ENCODE data around the gene ITIH5. TPM values are rescaled to one million over a fixed set of nuclear protein-coding genes. Genes with fewer than 3 reads are reported as not detected.
A peak's percentile ranks its signal among the peaks of the same experiment; 100 is the strongest.

Gene ITIH5
- polyA plus RNA-seq, 4 donors, result 0.54 to 5.8 (median 2.4) TPM

DNA sequence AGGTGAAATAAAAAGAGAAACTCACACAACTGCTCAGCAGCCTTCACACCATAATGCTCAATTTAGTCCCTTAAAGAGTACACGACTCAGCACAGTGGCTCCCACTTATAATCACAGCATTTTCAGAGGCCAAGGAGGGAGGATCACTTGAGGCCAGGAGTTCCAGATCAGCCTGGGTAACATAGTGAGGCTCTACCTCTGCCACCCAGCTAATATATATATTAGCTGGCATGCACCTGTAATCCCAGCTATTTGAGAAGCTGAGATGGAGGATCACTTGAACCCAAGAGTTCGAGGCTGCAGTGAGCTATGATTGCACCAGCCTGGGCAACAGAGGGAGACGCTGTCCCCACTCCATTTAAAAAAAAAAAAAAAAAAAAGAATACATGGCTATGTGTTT lies 38.6 kb upstream of the ITIH5 start:
- no peaks in the 10 kb centered on the region for H3K36me3 ChIP-seq (ENCODE audit: control insufficient read depth in 3 of 3, insufficient read depth in 2 of 3, low read depth in 1 of 3, low read length in 3 of 3)
- H3K4me3 ChIP-seq (ENCODE audit: low read depth in 1 of 3, low read length in 3 of 3), result no peak overlapping the region
- H3K9me3 ChIP-seq (ENCODE audit: control insufficient read depth in 2 of 2, insufficient read depth in 1 of 2, low read depth in 1 of 2, low read length in 1 of 2), result no peaks in the 10 kb centered on the region
- WGBS, 3 donors, result 79 to 88% (median 86%) methylated on average over 3 of the region's 3 CpGs
- DNase-seq (no peak), FAIRE-seq (no peak)
- no peak overlapping the region for H3K27ac ChIP-seq (ENCODE audit: low read depth in 1 of 3, low read length in 2 of 3)
- H3K27me3 ChIP-seq (ENCODE audit: control insufficient read depth in 3 of 3, insufficient read depth in 3 of 3, low read length in 3 of 3), result peaks cover 0 to 11% (median 0%) of the 10 kb centered on the region in 3 donors
- no peaks in the 10 kb centered on the region for H3K4me1 ChIP-seq (ENCODE audit: control insufficient read depth in 3 of 3, insufficient read depth in 2 of 3, low read depth in 1 of 3, low read length in 2 of 3)

DNA sequence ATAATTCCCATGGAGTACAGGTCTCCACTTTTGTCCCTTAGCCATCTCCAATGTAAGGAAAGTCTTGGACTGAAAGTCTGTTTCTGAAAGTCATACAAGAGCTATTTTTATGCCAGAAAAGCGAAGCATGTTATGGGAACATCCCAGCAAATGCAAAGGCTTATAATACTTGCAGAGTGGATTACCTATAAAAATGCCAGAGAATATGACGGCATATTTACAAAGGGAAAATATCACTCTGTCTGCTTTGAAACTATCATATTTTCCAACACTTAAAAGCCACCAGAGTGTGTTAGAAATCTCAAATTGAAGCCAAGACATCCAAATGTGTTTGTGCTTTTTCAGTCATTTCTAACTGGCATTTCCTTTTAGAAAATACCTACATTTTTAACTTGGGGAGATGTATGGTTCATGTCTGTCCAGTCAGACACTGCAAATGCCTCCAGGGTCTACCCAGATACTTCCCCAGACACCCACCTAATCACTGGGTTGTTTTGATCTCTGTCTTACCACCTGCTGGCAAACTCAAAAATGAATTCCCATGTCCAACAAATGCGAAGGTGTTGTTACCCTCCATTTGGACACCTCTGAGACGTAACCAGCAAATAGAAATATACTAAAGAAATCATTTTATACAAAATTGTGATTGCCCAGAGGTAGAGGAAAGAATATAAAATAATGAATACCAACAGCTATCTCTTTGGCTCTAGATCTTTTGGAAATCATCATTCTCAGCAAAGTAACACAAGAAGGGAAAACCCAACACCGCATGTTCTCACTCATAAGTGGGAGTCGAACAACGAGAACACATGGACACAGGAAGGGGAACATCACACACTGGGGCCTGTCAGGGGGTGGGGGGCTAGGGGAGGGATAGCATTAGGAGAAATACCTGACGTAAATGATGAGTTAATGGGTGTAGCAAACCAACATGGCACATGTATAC lies 37.6 kb upstream of the ITIH5 start:
- H3K27ac ChIP-seq (ENCODE audit: low read depth in 1 of 3, low read length in 2 of 3), result no peak overlapping the region
- WGBS, 3 donors, result 84 to 89% (median 86%) methylated on average over 8 of the region's 8 CpGs
- no peaks in the 10 kb centered on the region for H3K9me3 ChIP-seq (ENCODE audit: control insufficient read depth in 2 of 2, insufficient read depth in 1 of 2, low read depth in 1 of 2, low read length in 1 of 2)
- H3K4me3 ChIP-seq (ENCODE audit: low read depth in 1 of 3, low read length in 3 of 3), result no peak overlapping the region
- no peak for DNase-seq
- no peaks in the 10 kb centered on the region for H3K4me1 ChIP-seq (ENCODE audit: control insufficient read depth in 3 of 3, insufficient read depth in 2 of 3, low read depth in 1 of 3, low read length in 2 of 3)
- FAIRE-seq, result no peak
- H3K27me3 ChIP-seq (ENCODE audit: control insufficient read depth in 3 of 3, insufficient read depth in 3 of 3, low read length in 3 of 3), result peaks cover 0 to 11% (median 0%) of the 10 kb centered on the region in 3 donors
- H3K36me3 ChIP-seq (ENCODE audit: control insufficient read depth in 3 of 3, insufficient read depth in 2 of 3, low read depth in 1 of 3, low read length in 3 of 3), result no peaks in the 10 kb centered on the region

DNA sequence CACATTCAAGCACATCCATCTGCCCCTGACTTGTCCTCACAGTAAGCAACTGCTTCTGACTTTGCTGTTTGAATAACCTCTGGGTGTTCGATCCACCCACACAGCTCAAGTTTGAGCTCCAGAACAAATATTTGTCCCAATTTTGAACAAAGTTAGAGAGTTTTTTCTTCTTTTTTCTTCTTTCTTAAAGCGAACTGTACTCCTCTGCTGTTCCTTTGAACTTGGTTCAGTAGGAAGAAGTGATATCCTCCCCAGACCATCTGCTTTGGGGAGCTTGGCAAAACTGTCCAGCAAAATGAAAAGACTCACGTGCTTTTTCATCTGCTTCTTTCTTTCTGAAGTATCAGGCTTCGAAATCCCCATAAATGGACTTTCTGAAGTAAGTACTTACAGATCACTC lies 36.4 kb upstream of the ITIH5 start, which contains the start of gene ITIH2:
ITIH2 (plus strand) TSS at position 177 of the 400 bp plus-strand sequence; CDS start at position 296, 119 bp downstream.
- WGBS, 3 donors, result 45 to 66% (median 46%) methylated on average over 4 of the region's 4 CpGs

DNA sequence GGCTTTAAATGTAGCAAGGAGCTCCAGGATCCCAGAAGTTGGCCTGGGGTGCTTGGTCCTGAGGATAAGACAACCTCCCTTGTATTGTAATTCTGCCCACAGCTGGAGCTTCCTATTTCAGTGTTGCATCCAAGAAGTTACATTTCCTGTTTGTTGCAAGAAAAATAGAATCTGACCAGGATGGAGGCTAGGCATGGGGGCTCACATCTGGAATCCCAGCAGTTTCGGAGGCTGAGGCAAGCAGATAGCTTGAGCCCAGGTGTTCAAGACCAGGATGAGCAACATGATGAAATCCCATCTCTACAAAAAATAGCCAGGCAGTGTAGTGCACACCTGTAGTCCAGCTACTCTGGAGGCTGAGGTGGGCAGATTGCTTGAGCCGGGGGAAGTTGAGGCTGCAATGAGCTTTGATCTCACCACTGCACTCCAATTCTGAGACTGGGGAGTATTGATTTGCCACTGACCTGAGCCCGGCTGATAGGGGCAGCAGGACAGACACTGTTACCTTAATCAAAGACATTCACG lies 35.6 kb upstream of the ITIH5 start:
- H3K27ac ChIP-seq (ENCODE audit: low read depth in 1 of 3, low read length in 2 of 3), result no peak overlapping the region
- H3K27me3 ChIP-seq (ENCODE audit: control insufficient read depth in 3 of 3, insufficient read depth in 3 of 3, low read length in 3 of 3), result peaks cover 0 to 11% (median 0%) of the 10 kb centered on the region in 3 donors
- H3K9me3 ChIP-seq (ENCODE audit: control insufficient read depth in 2 of 2, insufficient read depth in 1 of 2, low read depth in 1 of 2, low read length in 1 of 2), result no peaks in the 10 kb centered on the region
- no peaks in the 10 kb centered on the region for H3K4me1 ChIP-seq (ENCODE audit: control insufficient read depth in 3 of 3, insufficient read depth in 2 of 3, low read depth in 1 of 3, low read length in 2 of 3)
- 71 to 80% (median 80%) methylated on average over 4 of the region's 4 CpGs for WGBS, 3 donors
- no peak for DNase-seq
- FAIRE-seq, result no peak
- H3K36me3 ChIP-seq (ENCODE audit: control insufficient read depth in 3 of 3, insufficient read depth in 2 of 3, low read depth in 1 of 3, low read length in 3 of 3), result no peaks in the 10 kb centered on the region
- no peak overlapping the region for H3K4me3 ChIP-seq (ENCODE audit: low read depth in 1 of 3, low read length in 3 of 3)

More for the DNA sequence above, 36.4 kb upstream of the ITIH5 start, which contains the start of gene ITIH2:
- Histone ChIP-seq H3K27me3 (ENCODE audit: control insufficient read depth in 3 of 3, insufficient read depth in 3 of 3, low read length in 3 of 3) (peaks cover 0 to 11% (median 0%) of the 10 kb centered on the region in 3 donors), H3K9me3 (ENCODE audit: control insufficient read depth in 2 of 2, insufficient read depth in 1 of 2, low read depth in 1 of 2, low read length in 1 of 2) (no peaks in the 10 kb centered on the region), H3K27ac (ENCODE audit: low read depth in 1 of 3, low read length in 2 of 3) (no peak within 1 kb of the TSS), H3K4me3 (ENCODE audit: low read depth in 1 of 3, low read length in 3 of 3) (no peak within 1 kb of the TSS), H3K36me3 (ENCODE audit: control insufficient read depth in 3 of 3, insufficient read depth in 2 of 3, low read depth in 1 of 3, low read length in 3 of 3) (no peaks in the 10 kb centered on the region), H3K4me1 (ENCODE audit: control insufficient read depth in 3 of 3, insufficient read depth in 2 of 3, low read depth in 1 of 3, low read length in 2 of 3) (no peaks in the 10 kb centered on the region)
- no peak for FAIRE-seq
- DNase-seq, result no peak

DNA sequence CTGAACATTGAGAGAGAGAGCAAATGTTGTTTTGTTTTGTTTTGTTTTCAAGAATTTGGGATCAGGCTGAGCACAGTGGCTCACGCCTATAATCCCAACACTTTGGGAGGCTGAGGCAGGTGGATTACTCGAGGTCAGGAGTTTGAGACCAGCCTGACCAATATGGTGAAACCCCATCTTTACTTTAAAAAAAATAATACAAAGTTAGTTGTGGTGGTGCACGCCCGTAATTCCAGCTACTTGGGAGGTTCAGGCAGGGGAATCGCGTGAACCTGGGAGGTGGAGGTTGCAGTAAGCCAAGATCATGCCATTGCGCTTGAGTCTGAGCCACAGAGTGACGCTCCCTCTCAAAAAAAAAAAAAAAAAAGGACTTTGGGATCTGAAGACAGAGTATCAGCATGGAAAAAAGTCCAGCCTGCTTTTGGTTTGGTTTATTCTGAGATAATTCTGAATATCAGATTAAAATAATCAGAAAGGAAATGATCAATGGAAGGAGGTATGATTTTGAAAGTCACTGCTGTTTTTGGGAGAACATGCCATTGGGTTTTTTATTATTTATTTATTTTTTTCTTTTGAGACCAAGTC lies 34.5 kb upstream of the ITIH5 start:
- FAIRE-seq, result no peak
- H3K4me1 ChIP-seq (ENCODE audit: control insufficient read depth in 3 of 3, insufficient read depth in 2 of 3, low read depth in 1 of 3, low read length in 2 of 3), result no peaks in the 10 kb centered on the region
- 82 to 89% (median 87%) methylated on average over 8 of the region's 8 CpGs for WGBS, 3 donors

DNA sequence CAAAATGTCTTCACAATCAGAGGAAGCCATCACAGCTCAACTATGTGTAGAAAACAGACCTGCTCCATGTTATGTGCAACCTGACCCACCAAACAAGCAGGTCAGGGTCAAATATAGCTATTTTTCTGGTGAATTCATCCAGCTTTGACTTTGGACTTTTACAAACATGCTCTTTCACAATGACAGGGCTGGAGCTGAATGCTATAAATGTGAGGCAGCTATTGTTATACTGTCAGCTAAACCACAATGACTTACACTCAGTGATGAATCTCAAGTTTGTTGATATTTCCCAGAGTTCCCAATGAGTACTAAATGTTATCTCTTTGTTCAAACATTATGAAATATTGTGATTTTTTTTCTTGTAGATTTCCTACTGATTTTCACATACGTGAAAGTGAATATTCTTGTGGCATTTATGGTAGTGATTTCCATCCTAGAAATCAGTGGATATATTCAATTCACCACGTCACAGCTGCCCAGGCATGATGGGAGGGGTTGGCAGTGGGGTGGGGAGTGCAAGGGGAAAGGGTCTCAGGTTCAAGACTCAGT lies 33.9 kb upstream of the ITIH5 start:
- FAIRE-seq (no peak), DNase-seq (peak in 1 of 2 donors; percentile 47)
- Histone ChIP-seq H3K27me3 (ENCODE audit: control insufficient read depth in 3 of 3, insufficient read depth in 3 of 3, low read length in 3 of 3) (peaks cover 0 to 8% (median 0%) of the 10 kb centered on the region in 3 donors), H3K36me3 (ENCODE audit: control insufficient read depth in 3 of 3, insufficient read depth in 2 of 3, low read depth in 1 of 3, low read length in 3 of 3) (no peaks in the 10 kb centered on the region), H3K4me3 (ENCODE audit: low read depth in 1 of 3, low read length in 3 of 3) (no peak overlapping the region), H3K27ac (ENCODE audit: low read depth in 1 of 3, low read length in 2 of 3) (no peak overlapping the region), H3K9me3 (ENCODE audit: control insufficient read depth in 2 of 2, insufficient read depth in 1 of 2, low read depth in 1 of 2, low read length in 1 of 2) (peaks cover 0 to 3% of the 10 kb centered on the region in 2 donors), H3K4me1 (ENCODE audit: control insufficient read depth in 3 of 3, insufficient read depth in 2 of 3, low read depth in 1 of 3, low read length in 2 of 3) (no peaks in the 10 kb centered on the region)
- 28 to 53% (median 45%) methylated on average over 2 of the region's 2 CpGs for WGBS, 3 donors

More for the DNA sequence above, 34.5 kb upstream of the ITIH5 start:
- no peak overlapping the region for H3K4me3 ChIP-seq (ENCODE audit: low read depth in 1 of 3, low read length in 3 of 3)
- DNase-seq, result no peak
- H3K36me3 ChIP-seq (ENCODE audit: control insufficient read depth in 3 of 3, insufficient read depth in 2 of 3, low read depth in 1 of 3, low read length in 3 of 3), result no peaks in the 10 kb centered on the region
- H3K9me3 ChIP-seq (ENCODE audit: control insufficient read depth in 2 of 2, insufficient read depth in 1 of 2, low read depth in 1 of 2, low read length in 1 of 2), result no peaks in the 10 kb centered on the region
- H3K27ac ChIP-seq (ENCODE audit: low read depth in 1 of 3, low read length in 2 of 3), result no peak overlapping the region
- H3K27me3 ChIP-seq (ENCODE audit: control insufficient read depth in 3 of 3, insufficient read depth in 3 of 3, low read length in 3 of 3), result peaks cover 0 to 11% (median 0%) of the 10 kb centered on the region in 3 donors

DNA sequence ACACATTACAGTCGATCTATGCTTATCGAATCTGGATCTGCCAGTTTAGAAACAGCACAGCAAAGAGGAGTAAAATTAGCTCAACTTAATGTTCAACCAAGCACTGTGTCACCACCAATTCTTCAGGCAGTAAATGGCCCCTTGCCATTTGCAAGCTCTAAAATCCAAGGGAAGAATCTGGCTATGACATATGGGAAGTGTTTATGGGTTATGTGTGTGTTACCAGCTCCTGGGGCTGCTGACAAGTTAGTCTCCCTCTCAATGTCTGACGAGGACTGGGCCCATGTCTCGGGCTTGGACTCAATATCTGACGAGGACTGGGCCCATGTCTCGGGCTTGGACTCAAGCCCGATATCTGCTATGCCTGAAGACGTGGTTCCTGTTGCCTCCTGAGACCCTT lies 30.7 kb upstream of the ITIH5 start:
- Histone ChIP-seq H3K4me1 (ENCODE audit: control insufficient read depth in 3 of 3, insufficient read depth in 2 of 3, low read depth in 1 of 3, low read length in 2 of 3) (no peaks in the 10 kb centered on the region), H3K36me3 (ENCODE audit: control insufficient read depth in 3 of 3, insufficient read depth in 2 of 3, low read depth in 1 of 3, low read length in 3 of 3) (no peaks in the 10 kb centered on the region), H3K9me3 (ENCODE audit: control insufficient read depth in 2 of 2, insufficient read depth in 1 of 2, low read depth in 1 of 2, low read length in 1 of 2) (peaks cover 0 to 7% of the 10 kb centered on the region in 2 donors), H3K27ac (ENCODE audit: low read depth in 1 of 3, low read length in 2 of 3) (no peak overlapping the region), H3K4me3 (ENCODE audit: low read depth in 1 of 3, low read length in 3 of 3) (no peak overlapping the region), H3K27me3 (ENCODE audit: control insufficient read depth in 3 of 3, insufficient read depth in 3 of 3, low read length in 3 of 3) (peaks cover 0 to 2% (median 0%) of the 10 kb centered on the region in 3 donors)
- 82 to 88% (median 82%) methylated on average over 8 of the region's 8 CpGs for WGBS, 3 donors
- DNase-seq, result no peak
- no peak for FAIRE-seq

DNA sequence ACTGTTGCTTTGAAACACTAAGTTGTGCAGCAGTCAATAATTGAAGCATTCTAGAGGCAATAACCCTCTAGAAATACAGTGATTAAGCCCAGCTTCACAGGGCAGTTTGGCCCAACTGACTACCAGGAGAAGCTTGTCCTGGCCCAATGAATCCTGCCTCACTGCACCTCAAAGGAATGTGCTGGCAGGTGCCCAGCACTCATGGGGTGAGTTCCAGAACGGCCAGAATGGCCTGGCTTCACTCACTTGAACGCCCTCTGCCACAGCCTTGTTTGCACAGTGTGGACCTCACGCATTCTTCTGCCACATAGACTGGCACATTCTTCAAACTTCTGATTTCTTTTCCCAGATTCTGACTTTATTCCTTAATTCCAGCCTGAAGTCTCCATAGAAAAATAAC lies 29.8 kb upstream of the ITIH5 start:
- no peaks in the 10 kb centered on the region for H3K36me3 ChIP-seq (ENCODE audit: control insufficient read depth in 3 of 3, insufficient read depth in 2 of 3, low read depth in 1 of 3, low read length in 3 of 3)
- H3K4me1 ChIP-seq (ENCODE audit: control insufficient read depth in 3 of 3, insufficient read depth in 2 of 3, low read depth in 1 of 3, low read length in 2 of 3), result no peaks in the 10 kb centered on the region
- no peak overlapping the region for H3K27ac ChIP-seq (ENCODE audit: low read depth in 1 of 3, low read length in 2 of 3)
- FAIRE-seq (no peak), DNase-seq (no peak)
- no peaks in the 10 kb centered on the region for H3K27me3 ChIP-seq (ENCODE audit: control insufficient read depth in 3 of 3, insufficient read depth in 3 of 3, low read length in 3 of 3)
- peaks cover 0 to 13% of the 10 kb centered on the region in 2 donors for H3K9me3 ChIP-seq (ENCODE audit: control insufficient read depth in 2 of 2, insufficient read depth in 1 of 2, low read depth in 1 of 2, low read length in 1 of 2)
- H3K4me3 ChIP-seq (ENCODE audit: low read depth in 1 of 3, low read length in 3 of 3), result no peak overlapping the region
- WGBS, 3 donors, result 54 to 70% (median 65%) methylated on average over 3 of the region's 3 CpGs

All from small intestine (tissue), 7 donors.